Activated naive CD8-positive, alpha-beta T cell treated with anti-CD3 and anti-CD28 coated beads, Interleukin-2, amount 50 U/mL, for 24 hours (primary cell): ENCODE results near the gene TTLL5.
A peak's percentile ranks its signal among the peaks of the same experiment; 100 is the strongest.

Experiments used
- ATAC-seq: fragments of 150-1000 bp; cut with Tn5 transposase; one replicate; pipeline ENCODE4 v1.10.0; 2021
- DNase-seq: peaks from one replicate; pipeline ENCODE4 v3.0.0; 2021
- H3K27ac Mint-ChIP-seq: one replicate; pipeline ENCODE4 v1.8.0; 2021; ENCODE audit warnings: mild to moderate bottlenecking, mixed read lengths
- H3K27me3 Mint-ChIP-seq: one replicate; pipeline ENCODE4 v1.8.0; 2021; ENCODE audit warnings: mixed read lengths
- H3K36me3 Mint-ChIP-seq: one replicate; pipeline ENCODE4 v1.8.0; 2021; ENCODE audit warnings: low read depth, mixed read lengths
- H3K4me1 Mint-ChIP-seq: one replicate; pipeline ENCODE4 v1.8.0; 2021; ENCODE audit warnings: mixed read lengths
- H3K4me3 Mint-ChIP-seq: one replicate; pipeline ENCODE4 v1.8.0; 2021; ENCODE audit warnings: mild to moderate bottlenecking, moderate library complexity, mixed read lengths
- H3K9me3 Mint-ChIP-seq: one replicate; pipeline ENCODE4 v1.8.0; 2021; ENCODE audit warnings: mixed read lengths

Gene TTLL5

GRCh38 chr14:75985618-75986438, 324.8 kb downstream of the TTLL5 start, which contains the start of gene IFT43:
Gene IFT43, plus strand, starts transcription at chr14:75985763. Its CDS starts 24 bp downstream, at chr14:75985787.
- Mint-ChIP-seq H3K9me3 (no peaks in the 10 kb centered on the region), H3K27me3 (peaks cover 2% of the 10 kb centered on the region)

GRCh38 chr14:75986439-75986765, 325.4 kb downstream of the TTLL5 start:
- no peak overlapping the region for H3K27ac Mint-ChIP-seq
- no peaks in the 10 kb centered on the region for H3K9me3 Mint-ChIP-seq
- no peak for ATAC-seq

More at GRCh38 chr14:75985618-75986438, 324.8 kb downstream of the TTLL5 start, which contains the start of gene IFT43:
- H3K36me3 Mint-ChIP-seq: peaks cover 5% of the 10 kb centered on the region
- H3K27ac Mint-ChIP-seq: peak within 1 kb of the TSS; percentile 62
- peak; percentile 73 for ATAC-seq
- H3K4me1 Mint-ChIP-seq: peaks cover 26% of the 10 kb centered on the region
- H3K4me3 Mint-ChIP-seq: peak within 1 kb of the TSS; percentile 85
- DNase-seq: peak; percentile 91

GRCh38 chr14:75987201-75987970, 326.3 kb downstream of the TTLL5 start:
- Mint-ChIP-seq H3K4me1 (peaks cover 14% of the 10 kb centered on the region), H3K9me3 (no peaks in the 10 kb centered on the region), H3K36me3 (peaks cover 8% of the 10 kb centered on the region), H3K27ac (no peak overlapping the region), H3K27me3 (peaks cover 2% of the 10 kb centered on the region), H3K4me3 (peak overlapping the region; percentile 21)
- DNase-seq (no peak), ATAC-seq (no peak)

More at GRCh38 chr14:75986439-75986765, 325.4 kb downstream of the TTLL5 start:
- peaks cover 2% of the 10 kb centered on the region for H3K27me3 Mint-ChIP-seq
- peaks cover 5% of the 10 kb centered on the region for H3K36me3 Mint-ChIP-seq
- no peak for DNase-seq
- peak overlapping the region; percentile 85 for H3K4me3 Mint-ChIP-seq
- peaks cover 20% of the 10 kb centered on the region for H3K4me1 Mint-ChIP-seq

DNA sequence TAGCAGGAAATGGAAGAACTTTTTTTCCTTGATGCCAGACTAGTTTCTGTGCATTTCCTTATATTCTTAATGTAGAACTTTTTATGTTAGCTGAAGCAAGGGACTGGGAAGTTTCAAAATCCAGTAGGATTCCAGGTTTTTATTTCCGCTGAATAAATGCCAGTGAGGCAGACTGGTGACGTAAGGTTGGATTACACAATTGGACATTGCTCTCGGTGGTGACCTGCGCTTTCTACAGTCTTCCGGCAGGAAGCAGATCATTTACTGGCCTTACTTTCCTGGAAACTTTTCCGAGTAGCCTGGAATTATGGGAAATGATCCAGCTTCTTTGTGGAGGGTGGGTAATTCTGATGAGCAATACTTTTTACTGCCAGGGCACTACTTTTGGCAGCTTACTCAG, 328.1 kb downstream of the TTLL5 start:
- Mint-ChIP-seq H3K36me3 (peaks cover 8% of the 10 kb centered on the region), H3K4me3 (no peak overlapping the region), H3K27me3 (no peaks in the 10 kb centered on the region), H3K4me1 (peaks cover 11% of the 10 kb centered on the region), H3K27ac (no peak overlapping the region), H3K9me3 (no peaks in the 10 kb centered on the region)
- no peak for DNase-seq
- ATAC-seq: no peak

- ATAC-seq (no peak), DNase-seq (no peak)
- Mint-ChIP-seq H3K27ac (no peak overlapping the region), H3K4me1 (peaks cover 11% of the 10 kb centered on the region), H3K36me3 (peaks cover 8% of the 10 kb centered on the region), H3K27me3 (no peaks in the 10 kb centered on the region), H3K9me3 (no peaks in the 10 kb centered on the region), H3K4me3 (no peak overlapping the region)
These were observed 329.3 kb downstream of the TTLL5 start for GRCh38 chr14:75990297-75990696.

GRCh38 chr14:75991753-75992152, 330.7 kb downstream of the TTLL5 start:
- no peak for ATAC-seq
- Mint-ChIP-seq H3K27ac (no peak overlapping the region), H3K36me3 (peaks cover 8% of the 10 kb centered on the region), H3K27me3 (no peaks in the 10 kb centered on the region), H3K4me3 (no peak overlapping the region), H3K9me3 (no peaks in the 10 kb centered on the region), H3K4me1 (peaks cover under 1% of the 10 kb centered on the region)
- no peak for DNase-seq

DNA sequence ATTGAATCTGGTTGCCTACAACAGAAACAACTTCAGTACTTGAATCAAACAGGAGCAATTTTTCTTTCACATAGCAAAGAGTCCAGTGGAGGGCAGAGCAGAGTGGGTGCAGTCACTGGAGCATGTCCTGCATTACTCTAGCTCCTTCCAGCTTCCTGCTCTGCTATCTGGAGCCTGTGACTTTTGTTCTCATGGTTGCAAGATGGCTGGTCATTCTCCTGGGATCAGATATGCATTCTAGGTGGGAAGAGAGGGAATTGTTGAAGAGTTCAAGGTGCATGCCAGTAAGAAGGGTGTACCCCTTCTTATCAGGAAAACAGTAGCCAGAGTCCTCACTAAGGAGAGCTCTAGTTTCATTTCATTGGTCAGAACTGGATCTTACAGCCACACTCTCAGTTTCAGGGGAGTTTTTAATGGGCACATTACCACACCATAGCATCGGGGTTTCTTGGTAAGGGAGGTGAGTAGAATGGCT, 332.6 kb downstream of the TTLL5 start:
- Mint-ChIP-seq H3K36me3 (peaks cover 9% of the 10 kb centered on the region), H3K9me3 (no peaks in the 10 kb centered on the region), H3K4me3 (no peak overlapping the region), H3K27me3 (no peaks in the 10 kb centered on the region), H3K4me1 (no peaks in the 10 kb centered on the region), H3K27ac (no peak overlapping the region)
- DNase-seq (no peak), ATAC-seq (no peak)

DNA sequence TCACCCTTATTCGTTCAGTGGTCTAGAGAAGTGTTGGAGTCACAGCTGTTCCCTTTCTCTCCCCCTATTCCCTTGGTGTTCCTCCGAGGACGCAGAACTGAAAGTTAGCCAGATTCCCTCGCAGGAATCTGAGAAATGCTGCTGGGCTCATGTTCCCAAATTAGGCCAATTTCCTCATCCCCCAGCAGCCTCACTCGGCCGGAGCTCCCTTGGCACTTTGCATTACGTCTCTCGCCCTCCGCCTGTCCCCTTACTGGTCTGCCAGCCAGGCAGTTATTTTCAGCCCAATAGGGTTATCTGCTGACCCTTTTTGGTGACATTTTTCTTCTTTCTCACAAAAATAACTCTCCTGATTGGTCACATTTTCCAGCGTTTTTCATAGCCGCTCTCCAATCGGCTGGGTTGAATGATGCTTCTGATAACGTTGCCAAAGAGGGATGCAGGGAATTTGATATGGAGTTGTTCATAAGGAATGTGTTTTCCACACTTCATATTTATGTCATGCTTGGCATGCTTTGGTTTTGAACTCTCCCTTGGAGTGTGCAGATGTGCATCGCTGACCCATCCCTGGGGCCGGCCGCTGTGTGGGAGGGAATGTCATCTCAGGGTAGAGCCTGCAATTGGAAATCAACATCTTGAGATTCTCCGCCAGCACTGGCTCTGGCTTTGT, 334.5 kb downstream of the TTLL5 start:
- Mint-ChIP-seq H3K4me3 (no peak overlapping the region), H3K27ac (no peak overlapping the region), H3K36me3 (peaks cover 8% of the 10 kb centered on the region), H3K4me1 (no peaks in the 10 kb centered on the region), H3K9me3 (no peaks in the 10 kb centered on the region), H3K27me3 (no peaks in the 10 kb centered on the region)
- ATAC-seq: no peak
- no peak for DNase-seq

DNA sequence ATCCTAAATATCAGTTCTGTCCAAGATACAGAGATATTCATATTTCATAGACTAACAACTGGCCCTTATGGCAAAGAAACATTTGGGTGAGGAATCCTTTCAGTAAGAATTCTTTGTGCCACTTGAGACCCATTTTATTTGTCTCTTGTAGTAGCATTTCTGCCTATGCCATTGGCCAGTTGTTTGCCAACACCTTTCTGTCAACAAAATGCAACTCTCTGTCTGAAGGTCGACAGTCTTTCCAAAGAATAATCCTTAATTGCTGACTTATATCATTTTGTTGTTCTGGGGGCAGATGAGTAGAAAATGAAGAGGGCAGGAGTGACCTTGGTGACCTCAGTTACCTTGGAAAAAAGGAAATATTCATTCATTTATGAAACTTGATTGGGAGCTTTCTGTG, 335.4 kb downstream of the TTLL5 start:
- no peaks in the 10 kb centered on the region for H3K27me3 Mint-ChIP-seq
- H3K9me3 Mint-ChIP-seq: no peaks in the 10 kb centered on the region
- H3K36me3 Mint-ChIP-seq: peaks cover 15% of the 10 kb centered on the region
- no peak overlapping the region for H3K4me3 Mint-ChIP-seq
- ATAC-seq (no peak), DNase-seq (no peak)
- H3K4me1 Mint-ChIP-seq: no peaks in the 10 kb centered on the region
- no peak overlapping the region for H3K27ac Mint-ChIP-seq

DNA sequence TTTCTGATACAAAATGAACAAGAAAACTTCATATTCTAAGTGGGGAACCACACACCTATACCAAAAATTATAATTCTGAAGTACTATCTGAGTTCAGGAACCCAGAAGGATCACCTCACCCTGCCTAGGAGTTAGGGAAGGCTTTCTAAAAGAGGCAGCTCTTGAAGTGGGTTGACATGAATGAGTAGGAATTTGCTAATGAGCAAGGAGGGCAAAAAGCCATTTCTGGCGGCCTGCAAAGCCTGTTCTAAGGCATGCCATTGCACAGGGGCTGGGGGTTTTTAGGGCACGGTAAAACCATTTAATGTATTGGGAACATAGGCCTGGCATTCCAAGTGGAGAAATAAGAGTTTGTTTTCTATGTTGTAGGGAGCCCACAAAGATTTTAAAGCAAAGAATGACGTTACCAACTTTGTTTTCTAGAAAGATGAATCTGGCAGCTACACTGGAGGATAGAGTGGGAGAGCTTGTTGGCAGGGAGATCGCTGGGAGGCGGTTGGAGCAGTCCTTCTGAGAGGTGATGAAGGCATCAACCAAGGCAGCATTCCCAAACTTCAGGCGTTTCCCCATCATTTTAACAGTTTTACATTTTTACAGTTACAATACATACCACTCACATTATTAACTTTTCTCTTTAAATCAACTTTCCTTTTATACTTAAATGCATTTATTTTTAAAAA, 338.6 kb downstream of the TTLL5 start:
- Mint-ChIP-seq H3K9me3 (peaks cover 9% of the 10 kb centered on the region), H3K36me3 (peaks cover 30% of the 10 kb centered on the region), H3K4me1 (no peaks in the 10 kb centered on the region), H3K27ac (no peak overlapping the region), H3K27me3 (no peaks in the 10 kb centered on the region), H3K4me3 (no peak overlapping the region)
- ATAC-seq: no peak
- no peak for DNase-seq

DNA sequence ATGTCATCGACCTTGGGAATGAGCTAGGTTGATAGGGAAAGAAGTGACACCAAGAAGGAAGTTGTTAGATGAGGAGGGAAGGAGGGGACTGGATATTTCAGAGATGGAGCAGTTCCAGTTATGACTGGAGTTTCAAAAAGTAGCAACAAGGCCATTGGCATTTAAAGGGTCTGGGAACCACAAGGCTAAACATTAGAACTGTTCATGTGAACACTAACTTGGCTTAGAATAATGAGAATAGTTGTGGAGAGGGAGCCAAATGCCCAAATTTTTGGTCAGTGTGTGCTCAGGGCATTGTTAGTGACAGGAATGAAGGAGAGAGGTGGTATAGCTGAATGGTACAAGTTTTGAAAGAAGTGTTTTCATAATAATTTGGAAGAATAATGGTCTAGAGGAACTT, 341.3 kb downstream of the TTLL5 start:
- H3K9me3 Mint-ChIP-seq: peaks cover 17% of the 10 kb centered on the region
- no peaks in the 10 kb centered on the region for H3K4me1 Mint-ChIP-seq
- no peaks in the 10 kb centered on the region for H3K27me3 Mint-ChIP-seq
- peaks cover 44% of the 10 kb centered on the region for H3K36me3 Mint-ChIP-seq
- DNase-seq (no peak), ATAC-seq (no peak)
- H3K27ac Mint-ChIP-seq: no peak overlapping the region
- no peak overlapping the region for H3K4me3 Mint-ChIP-seq
